OCI-LY7 (cell line): ENCODE results near the gene MRPL48. TPM values are rescaled to one million over a fixed set of nuclear protein-coding genes. Genes with fewer than 3 reads are reported as not detected.

Experiments used
- BruUV-seq: library from RNA; stranded (reverse); fragments of 400-500 nt; replicated peaks from 2 replicates; lab custom pipeline; 2021; lab: Mats Ljungman, UMichigan
- CTCF ChIA-PET: fragments of 300-600 bp; sonication (Branson Sonifier 250); formaldehyde crosslinking; loops from one replicate; lab custom pipeline; 2022; ENCODE audit warnings: antibody characterized with exemption; ENCODE audit not compliant: unreplicated experiment; lab: Charles Lee
- POLR2A ChIA-PET: fragments of 300-600 bp; sonication (Branson Sonifier 250); formaldehyde crosslinking; loops from one replicate; lab custom pipeline; 2022; ENCODE audit warnings: antibody characterized with exemption; lab: Charles Lee
- DNase-seq: peaks from one replicate; pipeline ENCODE4 v3.0.0-alpha.2; 2015; ENCODE audit warnings: low spot score
- H2AFZ ChIP-seq: fragments of 200-600 bp; sonication (generic), shearing (Covaris generic); 2 replicates; pipeline ENCODE4 v1.6.1; 2014; ENCODE audit warnings: mild to moderate bottlenecking, antibody characterized with exemption, low read length, moderate library complexity
- H3K27ac ChIP-seq: fragments of 200-600 bp; sonication (generic); 2 replicates; pipeline ENCODE4 v1.5.1; 2014; ENCODE audit warnings: mixed run types, low read depth, mild to moderate bottlenecking, moderate library complexity, low read length, inconsistent platforms; ENCODE audit not compliant: poor library complexity, severe bottlenecking
- H3K36me3 ChIP-seq: fragments of 200-600 bp; sonication (generic); 2 replicates; pipeline ENCODE4 v1.6.1; 2014; ENCODE audit warnings: mild to moderate bottlenecking, antibody characterized with exemption, low read length, moderate library complexity, mixed read lengths; ENCODE audit not compliant: insufficient read depth
- H3K4me1 ChIP-seq: fragments of 200-600 bp; sonication (generic); 2 replicates; pipeline ENCODE4 v1.5.1; 2014; ENCODE audit warnings: mild to moderate bottlenecking, low read length; ENCODE audit not compliant: insufficient read depth, poor library complexity, severe bottlenecking
- H3K4me2 ChIP-seq: fragments of 200-600 bp; sonication (generic); 2 replicates; pipeline ENCODE4 v1.6.1; 2014; ENCODE audit warnings: mild to moderate bottlenecking, low read length
- H3K4me3 ChIP-seq: fragments of 200-600 bp; sonication (generic); 2 replicates; pipeline ENCODE4 v1.5.1; 2014; ENCODE audit warnings: mild to moderate bottlenecking, low read depth, low read length; ENCODE audit not compliant: poor library complexity, severe bottlenecking
- H3K79me2 ChIP-seq: fragments of 200-600 bp; sonication (generic); 2 replicates; pipeline ENCODE4 v1.6.1; 2016; ENCODE audit warnings: low read depth, mild to moderate bottlenecking, low read length, moderate library complexity, mixed read lengths; ENCODE audit not compliant: insufficient read depth
- H3K9me2 ChIP-seq: fragments of 200-600 bp; sonication (generic); 2 replicates; pipeline ENCODE4 v1.6.1; 2016; ENCODE audit warnings: mild to moderate bottlenecking, low read length, mixed read lengths; ENCODE audit not compliant: insufficient read depth
- H3K9me3 ChIP-seq: fragments of 200-600 bp; sonication (generic); 2 replicates; pipeline ENCODE4 v1.6.1; 2014; ENCODE audit warnings: mild to moderate bottlenecking, mixed run types, low read length, mixed read lengths
- H4K20me1 ChIP-seq: fragments of 200-600 bp; sonication (generic); 2 replicates; pipeline ENCODE4 v1.6.1; 2014; ENCODE audit warnings: mild to moderate bottlenecking, antibody characterized with exemption, low read length, moderate library complexity, mixed read lengths; ENCODE audit not compliant: insufficient read depth
- EZH2phosphoT487 ChIP-seq: fragments of 200-600 bp; sonication (generic); IDR thresholded peaks from 2 replicates; pipeline ENCODE4 v1.6.1; 2018; ENCODE audit warnings: low read depth, borderline replicate concordance, mild to moderate bottlenecking, mixed run types, antibody characterized with exemption, low read length, moderate library complexity, mixed read lengths
- intact Hi-C: fragments of 100-400 bp; cut with micrococcal nuclease; formaldehyde crosslinking; loops from one replicate; pipeline ENCODE4 v1.10.0; 2022; ENCODE audit not compliant: unreplicated experiment
- total RNA-seq, 2 experiments: library from RNA; depleted of rRNA in 1 of 2; stranded (reverse); fragments of >200 nt in 1 of 2; shearing (Covaris generic) in 1 of 2; gene quantifications; 2 replicates each; pipeline ENCODE4 v1.2.3, GENCODE V29; 2014 to 2022
- TF ChIP-seq, protein P1 (sequence below): fragments of 200-600 bp; sonication (generic); conservative IDR thresholded peaks from 2 replicates; pipeline ENCODE4 v1.5.1; 2014; ENCODE audit warnings: mild to moderate bottlenecking, antibody characterized with exemption, low read length, moderate library complexity, mixed read lengths

Gene MRPL48
- total RNA-seq, 2 experiments from 2014 or later, result 63.9 to 167 TPM

DNA sequence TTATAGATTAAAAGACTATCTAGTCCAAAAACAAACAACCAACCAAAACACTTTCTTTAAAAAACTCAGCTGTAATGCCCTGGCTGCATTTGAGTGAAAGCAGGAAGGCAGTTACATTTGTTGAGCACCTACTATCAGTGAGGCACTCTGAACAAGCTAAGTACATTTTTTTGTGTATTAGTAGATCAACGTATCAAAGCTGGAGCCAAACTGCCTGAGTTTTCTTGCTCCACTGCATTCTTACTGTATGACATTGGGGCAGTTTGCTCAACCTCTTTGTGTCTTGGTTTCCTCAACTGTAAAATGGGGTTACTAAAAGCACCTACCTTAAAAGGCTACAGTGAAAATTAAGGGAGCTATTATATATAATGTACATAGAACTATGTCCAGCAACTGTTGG lies 67.0 kb downstream of the MRPL48 start:
- BruUV-seq, result no TSS peak
- intact Hi-C loops, result no loop called here
- Histone ChIP-seq H3K4me2 (no peak overlapping the region), H4K20me1 (no peaks in the 10 kb centered on the region), H3K27ac (no peak overlapping the region), H3K4me3 (no peak overlapping the region), H3K4me1 (no peaks in the 10 kb centered on the region), H3K36me3 (peaks cover 59% of the 10 kb centered on the region), H3K9me3 (no peaks in the 10 kb centered on the region), H2AFZ (no peak overlapping the region), H3K9me2 (no peaks in the 10 kb centered on the region), H3K79me2 (no peaks in the 10 kb centered on the region)
- no peak for TF ChIP-seq EZH2phosphoT487
- TF ChIP-seq, protein P1, sequence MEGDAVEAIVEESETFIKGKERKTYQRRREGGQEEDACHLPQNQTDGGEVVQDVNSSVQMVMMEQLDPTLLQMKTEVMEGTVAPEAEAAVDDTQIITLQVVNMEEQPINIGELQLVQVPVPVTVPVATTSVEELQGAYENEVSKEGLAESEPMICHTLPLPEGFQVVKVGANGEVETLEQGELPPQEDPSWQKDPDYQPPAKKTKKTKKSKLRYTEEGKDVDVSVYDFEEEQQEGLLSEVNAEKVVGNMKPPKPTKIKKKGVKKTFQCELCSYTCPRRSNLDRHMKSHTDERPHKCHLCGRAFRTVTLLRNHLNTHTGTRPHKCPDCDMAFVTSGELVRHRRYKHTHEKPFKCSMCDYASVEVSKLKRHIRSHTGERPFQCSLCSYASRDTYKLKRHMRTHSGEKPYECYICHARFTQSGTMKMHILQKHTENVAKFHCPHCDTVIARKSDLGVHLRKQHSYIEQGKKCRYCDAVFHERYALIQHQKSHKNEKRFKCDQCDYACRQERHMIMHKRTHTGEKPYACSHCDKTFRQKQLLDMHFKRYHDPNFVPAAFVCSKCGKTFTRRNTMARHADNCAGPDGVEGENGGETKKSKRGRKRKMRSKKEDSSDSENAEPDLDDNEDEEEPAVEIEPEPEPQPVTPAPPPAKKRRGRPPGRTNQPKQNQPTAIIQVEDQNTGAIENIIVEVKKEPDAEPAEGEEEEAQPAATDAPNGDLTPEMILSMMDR, result no peak
- no peak for DNase-seq
- ChIA-PET CTCF (no interaction called here), POLR2A (interaction anchor here (0.9 to 1.4 kb wide), 4 partner anchors 8 to 417 kb away, joined by 4 to 9 read pairs (median 4); no protein-coding TSS in a partner anchor)

DNA sequence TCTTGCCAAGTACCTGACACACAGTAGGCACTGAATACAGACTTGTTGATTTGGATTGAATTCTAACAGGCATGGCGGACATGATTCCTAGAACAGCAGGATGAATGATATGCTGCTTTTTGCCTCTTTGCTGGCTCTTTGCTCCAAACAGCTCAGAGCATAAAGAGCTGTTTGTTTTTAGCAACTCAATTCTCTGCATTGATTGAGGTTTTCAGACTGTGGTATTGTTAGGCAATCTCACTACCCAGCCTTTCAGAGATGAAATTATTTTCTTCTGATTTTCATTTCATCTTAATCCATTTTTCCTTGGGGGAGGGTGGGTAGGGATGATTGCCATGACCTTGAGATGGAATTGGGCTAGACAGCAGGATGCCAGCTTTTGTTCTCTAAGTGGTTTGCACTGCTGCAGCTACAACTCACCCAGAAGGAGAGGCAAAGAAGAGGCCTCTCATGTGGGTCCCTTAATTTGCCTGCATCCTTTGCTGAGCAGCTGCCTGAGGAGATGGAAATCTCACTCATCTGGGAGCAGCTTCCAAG lies 68.4 kb downstream of the MRPL48 start:
- H3K79me2 ChIP-seq, result no peaks in the 10 kb centered on the region
- intact Hi-C loops, result no loop called here
- no peaks in the 10 kb centered on the region for H3K9me2 ChIP-seq
- peaks cover 62% of the 10 kb centered on the region for H3K36me3 ChIP-seq
- POLR2A ChIA-PET, result interaction anchor here (0.5 to 1.3 kb wide), 3 partner anchors 14 to 390 kb away, joined by 3 to 4 read pairs (median 4); no protein-coding TSS in a partner anchor
- H4K20me1 ChIP-seq, result no peaks in the 10 kb centered on the region
- CTCF ChIA-PET, result no interaction called here
- TF ChIP-seq, protein P1, result no peak
- TF ChIP-seq EZH2phosphoT487, result no peak
- no peak overlapping the region for H3K4me3 ChIP-seq
- H3K27ac ChIP-seq, result no peak overlapping the region
- no peak overlapping the region for H2AFZ ChIP-seq
- DNase-seq, result no peak
- no peaks in the 10 kb centered on the region for H3K9me3 ChIP-seq
- H3K4me2 ChIP-seq, result no peak overlapping the region
- no peaks in the 10 kb centered on the region for H3K4me1 ChIP-seq
- BruUV-seq, result no TSS peak

DNA sequence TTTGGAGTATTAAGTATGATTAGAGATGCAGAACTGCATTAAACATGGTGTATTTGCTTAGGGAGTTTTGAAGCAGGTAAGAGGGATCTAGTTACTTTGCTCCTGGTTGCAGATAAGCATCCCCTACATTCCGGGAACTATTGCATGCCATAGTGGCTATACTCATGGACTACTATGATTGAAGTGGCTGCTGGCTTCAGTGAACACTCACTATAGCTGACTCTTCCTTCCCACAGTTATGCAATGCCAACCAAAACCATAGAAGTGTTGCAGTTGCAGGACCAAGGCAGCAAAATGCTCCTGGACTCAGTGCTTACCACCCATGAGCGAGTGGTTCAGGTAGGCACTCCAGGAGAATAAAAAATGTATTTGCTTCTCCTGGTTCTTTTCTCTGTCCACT lies 72.0 kb downstream of the MRPL48 start:
- no peaks in the 10 kb centered on the region for H3K79me2 ChIP-seq
- H4K20me1 ChIP-seq, result no peaks in the 10 kb centered on the region
- H3K36me3 ChIP-seq, result peaks cover 68% of the 10 kb centered on the region
- no peak overlapping the region for H2AFZ ChIP-seq
- no peaks in the 10 kb centered on the region for H3K9me3 ChIP-seq
- no peak overlapping the region for H3K4me2 ChIP-seq
- POLR2A ChIA-PET, result interaction anchor here (0.7 kb wide), 2 partner anchors 10 to 323 kb away, joined by 3 read pairs; no protein-coding TSS in a partner anchor
- DNase-seq, result no peak
- H3K27ac ChIP-seq, result no peak overlapping the region
- TF ChIP-seq, protein P1, result no peak
- TF ChIP-seq EZH2phosphoT487, result no peak
- H3K4me3 ChIP-seq, result no peak overlapping the region
- H3K4me1 ChIP-seq, result no peaks in the 10 kb centered on the region
- CTCF ChIA-PET, result no interaction called here
- BruUV-seq, result no TSS peak
- H3K9me2 ChIP-seq, result no peaks in the 10 kb centered on the region
- intact Hi-C loops, result no loop called here
